K562 (cell line): ENCODE data around the gene MYADM. TPM values are rescaled to one million over a fixed set of nuclear protein-coding genes. Genes with fewer than 3 reads are reported as not detected.

Experiments used
- ATAC-seq: fragments of 200-7000 bp; cut with Tn5 transposase; 3 replicates; pipeline ENCODE4 v1.9.1; 2020; ENCODE audit warnings: moderate library complexity
- BruUV-seq: library from RNA; stranded (reverse); fragments of 400-500 nt; replicated peaks from 2 replicates; lab custom pipeline; 2021; lab: Mats Ljungman, UMichigan
- CTCF ChIA-PET: fragments of 300-600 bp; formaldehyde crosslinking; extraction: SDS; loops from one replicate; lab custom pipeline; 2021; ENCODE audit warnings: low intra/inter-chr PET ratio; lab: Yijun Ruan, JAX
- POLR2A ChIA-PET: fragments of 300-600, 350-650 bp; sonication (Branson Sonifier 250); formaldehyde crosslinking; extraction: SDS; loops from one replicate; lab custom pipeline; 2021; ENCODE audit warnings: antibody characterized with exemption, inconsistent platforms; lab: Yijun Ruan, JAX
- DNase-seq, 4 experiments: peaks; one replicate each; pipeline versions ENCODE4 v3.0.0 to v3.0.0-alpha.2; 2011 to 2018; ENCODE audit warnings: low spot score in 3 of 4, mixed read lengths in 3 of 4; ENCODE audit errors: extremely low read depth in 1 of 4
- FAIRE-seq: peaks from 2 replicates; lab custom pipeline; 2011; peaks lifted over from hg19 to GRCh38; lab: Jason Lieb, UNC
- H2AFZ ChIP-seq: 2 replicates; pipeline ENCODE4 v1.6.0; 2011; ENCODE audit warnings: low read depth, low read length, control low read depth, inconsistent platforms
- H3K27ac ChIP-seq: fragments of 200-600 bp; 3 replicates; pipeline ENCODE4 v1.8.0; 2011; ENCODE audit warnings: low read depth, mild to moderate bottlenecking, control low read depth, inconsistent platforms, low read length, moderate library complexity, mixed read lengths; ENCODE audit errors: extremely low read depth
- H3K27me3 ChIP-seq, 2 experiments: fragments of 300-600 bp in 1 of 2; 2 replicates in 1 of 2; 3 replicates in 1 of 2; pipeline versions ENCODE4 v1.6.0 to v1.8.0; 2011; ENCODE audit warnings: inconsistent platforms in 2 of 2, low read length in 2 of 2, mild to moderate bottlenecking in 1 of 2, mixed read lengths in 1 of 2, moderate library complexity in 1 of 2; ENCODE audit not compliant: control insufficient read depth in 2 of 2, insufficient read depth in 2 of 2
- H3K36me3 ChIP-seq: fragments of 300-600 bp; 3 replicates; pipeline ENCODE4 v1.8.0; 2011; ENCODE audit warnings: mild to moderate bottlenecking, low read length, inconsistent platforms; ENCODE audit not compliant: control insufficient read depth, insufficient read depth
- H3K4me1 ChIP-seq, 2 experiments: fragments of 200-600 bp in 1 of 2; replicated peaks in 1 of 2; 2 replicates in 1 of 2; 3 replicates in 1 of 2; pipeline versions ENCODE4 v1.5.1 to v1.8.0; 2011; ENCODE audit warnings: inconsistent platforms in 2 of 2, low read length in 2 of 2, mild to moderate bottlenecking in 1 of 2, mixed read lengths in 1 of 2, moderate library complexity in 1 of 2; ENCODE audit not compliant: control insufficient read depth in 2 of 2, insufficient read depth in 2 of 2
- H3K4me2 ChIP-seq: 2 replicates; pipeline ENCODE4 v1.6.1; 2011; ENCODE audit warnings: low read length, control low read depth, inconsistent platforms, mixed read lengths; ENCODE audit not compliant: insufficient read depth
- H3K4me3 ChIP-seq: fragments of 200-600 bp; sonication (generic), shearing (Covaris generic); 2 replicates; pipeline ENCODE4 v1.5.1; 2016; ENCODE audit warnings: control low read depth, inconsistent platforms
- H3K79me2 ChIP-seq: fragments of 200-600 bp; 3 replicates; pipeline ENCODE4 v1.8.0; 2011; ENCODE audit warnings: low read length, inconsistent platforms; ENCODE audit not compliant: control insufficient read depth, insufficient read depth
- H3K9ac ChIP-seq, 2 experiments: 2 replicates each; pipeline versions ENCODE4 v1.6.0 to v1.6.1; 2011; ENCODE audit warnings: low read depth in 2 of 2, low read length in 2 of 2, control low read depth in 1 of 2, inconsistent platforms in 1 of 2, mild to moderate bottlenecking in 1 of 2, mixed read lengths in 1 of 2; ENCODE audit not compliant: insufficient read depth in 1 of 2
- H3K9me1 ChIP-seq: one replicate; pipeline ENCODE4 v1.6.0; 2011; ENCODE audit warnings: inconsistent platforms, mild to moderate bottlenecking, low read length, moderate library complexity; ENCODE audit not compliant: control insufficient read depth, insufficient read depth
- H3K9me3 ChIP-seq: replicated peaks from 2 replicates; pipeline ENCODE4 v1.5.1; 2011; ENCODE audit warnings: low read depth, low read length, inconsistent platforms; ENCODE audit not compliant: control insufficient read depth, insufficient read depth
- H4K20me1 ChIP-seq: replicated peaks from 2 replicates; pipeline ENCODE4 v1.6.1; 2011; ENCODE audit warnings: low read length, inconsistent platforms, mixed read lengths; ENCODE audit not compliant: control insufficient read depth, insufficient read depth
- ETV6 ChIP-seq, 3 experiments: fragments of 150-350 bp in 1 of 3; sonication (generic) in 1 of 3; formaldehyde crosslinking in 1 of 3; IDR thresholded peaks; 2 replicates each; pipeline versions ENCODE4 v1.6.1 to v1.8.0; 2014 to 2022; ENCODE audit warnings: borderline replicate concordance in 2 of 3, low read depth in 2 of 3, antibody characterized with exemption in 1 of 3, low read length in 1 of 3, mild to moderate bottlenecking in 1 of 3, missing genetic modification reagents in 1 of 3
- UBTF ChIP-seq, 2 experiments: IDR thresholded peaks; 2 replicates each; pipeline ENCODE4 v1.6.1; 2012; ENCODE audit warnings: improper control_type of control experiment in 2 of 2, low read depth in 2 of 2, low read length in 2 of 2, borderline replicate concordance in 1 of 2
- ZNF133 ChIP-seq: fragments of 250-450 bp; sonication (Bioruptor Pico); IDR thresholded peaks from 2 replicates; pipeline ENCODE4 v1.4.0; 2020; ENCODE audit warnings: mild to moderate bottlenecking
- ZNF263 ChIP-seq: sonication (generic); formaldehyde crosslinking; IDR thresholded peaks from 2 replicates; pipeline ENCODE4 v1.8.0; 2022; ENCODE audit warnings: mild to moderate bottlenecking, missing genetic modification reagents, borderline replicate concordance
- WGBS: fragments of 100-300 bp; shearing (Covaris generic); methylation state at CpG from one replicate; pipeline ENCODE4 v1.1.6; 2016; ENCODE audit warnings: low coverage, mixed read lengths; ENCODE audit not compliant: insufficient coverage; ENCODE audit errors: missing lambda C conversion rate; 5-methylcytosine and 5-hydroxymethylcytosine counted together
- in situ Hi-C: fragments of 300-500 bp; cut with MboI; formaldehyde crosslinking; loops from 4 replicates; pipeline ENCODE4 v1.15.0; 2018; ENCODE audit warnings: inconsistent platforms, mixed read lengths
- intact Hi-C: fragments of 100-400 bp; cut with micrococcal nuclease; formaldehyde crosslinking; loops from 2 replicates; pipeline ENCODE4 v1.14.2; 2022
- polyA plus RNA-seq, 8 experiments: library from polyadenylated mRNA; depleted of rRNA in 4 of 8; stranded (reverse) in 5 of 8; unstranded in 3 of 8; fragments of >200 nt; fragmentation: Nextera tagmentation in 2 of 8; fragmentation: Illumina TruSeq in 1 of 8; extraction: Ambion mirVana in 2 of 8; extraction: Trizol in 1 of 8; gene quantifications; 2 replicates each; pipeline versions ENCODE4 v1.2.1 to v1.2.3, GENCODE V29; 2011 to 2014; ENCODE audit warnings: inconsistent platforms in 1 of 8, missing spikeins in 1 of 8
- total RNA-seq, 7 experiments: library from RNA; depleted of rRNA in 6 of 7; stranded (reverse); fragments of >200 nt in 6 of 7; fragmentation: Illumina TruSeq in 2 of 7; extraction: Trizol in 2 of 7; gene quantifications; 2 replicates each; pipeline versions ENCODE4 v1.2.1 to v1.2.3, GENCODE V29; 2011 to 2021; ENCODE audit warnings: low replicate concordance in 1 of 7

MYADM gene
- total and polyA plus RNA-seq, 9 of the 15 experiments (the other 6 are each of a cell fraction or from before 2014, with no cell fraction given), result 4.5 to 70.3 (median 14.4) TPM

GRCh38 chr19:53905787-53906186 lies 38.1 kb downstream of the MYADM start:
- H2AFZ ChIP-seq, result no peak overlapping the region
- WGBS, result no CpG with 5 or more reads among the region's 1 CpG
- BruUV-seq, result no TSS peak
- no peaks in the 10 kb centered on the region for H3K79me2 ChIP-seq
- peaks cover 10% of the 10 kb centered on the region for H4K20me1 ChIP-seq
- no peaks in the 10 kb centered on the region for H3K9me3 ChIP-seq
- no peak for DNase-seq
- in situ Hi-C loops (no loop called here), intact Hi-C loops (loop anchor here (5.0 kb wide), 1 partner anchor 117 kb away; no protein-coding TSS in a partner anchor)
- H3K36me3 ChIP-seq, result no peaks in the 10 kb centered on the region
- CTCF ChIA-PET, result no interaction called here
- POLR2A ChIA-PET, result no interaction called here
- H3K4me3 ChIP-seq, result no peak overlapping the region
- H3K27me3 ChIP-seq, result peaks cover 11 to 39% of the 10 kb centered on the region in 2 experiments; a peak in 3 of 5 replicates
- no peak for ATAC-seq
- H3K4me2 ChIP-seq, result no peak overlapping the region
- H3K9ac ChIP-seq, result no peak overlapping the region
- H3K27ac ChIP-seq, result no peak overlapping the region
- H3K9me1 ChIP-seq, result peaks cover 3% of the 10 kb centered on the region
- no peak for FAIRE-seq
- H3K4me1 ChIP-seq, result peaks cover 0 to 23% of the 10 kb centered on the region in 2 experiments; a peak in 2 of 5 replicates
- TF ChIP-seq ETV6 (IDR thresholded peaks at IDR 0.05; ENCODE audit: borderline replicate concordance in 1 of 2, low read depth in 2 of 2, low read length in 1 of 2) (no peak), ETV6 (CRISPR knock-in tag; IDR thresholded peaks at IDR 0.05; ENCODE audit: borderline replicate concordance) (no peak), UBTF (IDR thresholded peaks at IDR 0.05; ENCODE audit: borderline replicate concordance in 1 of 2, low read depth in 2 of 2, low read length in 2 of 2) (no peak), ZNF133 (CRISPR knock-in tag) (no peak), ZNF263 (peak; percentile 65)
